Muscle of arm (tissue), 12 donors: Measurements from ENCODE around the gene RBM22. TPM values are rescaled to one million over a fixed set of nuclear protein-coding genes. Genes with fewer than 3 reads are reported as not detected.

ENCODE experiments used
- polyA plus RNA-seq, 12 donors: library from polyadenylated mRNA; unstranded; fragments of 120-200 nt; gene quantifications; one replicate each; pipeline ENCODE4 v1.2.1, GENCODE V29; 2013; ENCODE audit not compliant: insufficient read length in 12 of 12

The RBM22 gene
- polyA plus RNA-seq, 12 donors, result 40.9 to 61.4 (median 46.7) TPM; not detected in 1

Other genes starting within 250 kb of the RBM22 start
- gene NDST1, start 192.9 kb downstream of the RBM22 start, polyA plus RNA-seq, result 10 to 100 TPM in 11 of 12 donors, not detected in 1; 40.2 to 56.1 (median 46.8) TPM
- 10 to 100 TPM in 11 of 12 donors, not detected in 1; 21.9 to 45.2 (median 34.1) TPM for gene SYNPO, start 60.4 kb downstream of the RBM22 start, polyA plus RNA-seq
- gene MYOZ3, start 39.8 kb downstream of the RBM22 start, polyA plus RNA-seq, result 10 to 100 TPM in 8 of 12 donors, 1 to 10 TPM in 3, not detected in 1; 3.1 to 18.0 (median 10.7) TPM
- 10 to 100 TPM in 11 of 12 donors, not detected in 1; 28.2 to 52.4 (median 42.4) TPM for gene DCTN4, start 58.0 kb upstream of the RBM22 start, polyA plus RNA-seq
- 10 to 100 TPM in 2 of 12 donors, 1 to 10 TPM in 9, not detected in 1; 6.3 to 10.6 (median 8.1) TPM for gene SMIM3, start 77.7 kb upstream of the RBM22 start, polyA plus RNA-seq
- gene IRGM, start 145.5 kb upstream of the RBM22 start, polyA plus RNA-seq, result under 1 TPM in 8 of 12 donors, not detected in 4; 0.14 to 0.55 (median 0.32) TPM
- 10 to 100 TPM in 8 of 12 donors, 1 to 10 TPM in 3, not detected in 1; 7.2 to 24.9 (median 11.2) TPM for gene ZNF300, start 203.9 kb upstream of the RBM22 start, polyA plus RNA-seq